ENCODE results near the gene AMER2. TPM values are rescaled to one million over a fixed set of nuclear protein-coding genes. Genes with fewer than 3 reads are reported as not detected.

The AMER2 gene
- total RNA-seq, 4 donors from 2014 or later, result 0.05 to 0.32 (median 0.13) TPM; not detected in 1

DNA sequence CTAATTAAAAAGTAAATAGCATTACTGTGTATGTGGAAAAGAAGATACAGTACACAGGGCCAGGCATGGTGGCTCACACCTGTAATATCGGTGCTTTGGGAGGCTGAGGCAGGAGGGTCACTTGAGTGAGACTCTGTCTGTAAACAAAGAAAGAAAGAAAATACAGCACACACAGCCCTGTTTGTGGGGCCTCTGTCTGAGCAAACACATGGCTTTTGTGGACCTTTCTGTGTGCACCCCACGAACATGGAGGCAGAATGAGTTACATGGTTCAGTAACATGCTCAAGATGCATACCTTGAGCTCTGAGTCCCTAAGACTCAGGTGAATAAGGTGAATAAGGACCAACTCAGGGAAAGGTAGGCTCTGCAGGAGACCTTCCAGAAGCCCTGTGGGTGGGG, 20.0 kb upstream of the AMER2 start:
- H3K4me3 ChIP-seq, result no peak overlapping the region
- WGBS, result 71% methylated on average over 2 of the region's 2 CpGs
- peaks cover 11% of the 10 kb centered on the region for H3K27me3 ChIP-seq
- H3K4me1 ChIP-seq, result no peaks in the 10 kb centered on the region
- no peak overlapping the region for H3K27ac ChIP-seq
- no peak for DNase-seq (ENCODE audit: low spot score in 2 of 2)
- H3K36me3 ChIP-seq, result no peaks in the 10 kb centered on the region
- H3K9me3 ChIP-seq, result no peaks in the 10 kb centered on the region
- TF ChIP-seq POLR2AphosphoS5 (IDR thresholded peaks at IDR 0.05) (no peak), POLR2A (IDR thresholded peaks at IDR 0.05) (no peak), EP300 (IDR thresholded peaks at IDR 0.05) (no peak)
- TF ChIP-seq, protein P1, sequence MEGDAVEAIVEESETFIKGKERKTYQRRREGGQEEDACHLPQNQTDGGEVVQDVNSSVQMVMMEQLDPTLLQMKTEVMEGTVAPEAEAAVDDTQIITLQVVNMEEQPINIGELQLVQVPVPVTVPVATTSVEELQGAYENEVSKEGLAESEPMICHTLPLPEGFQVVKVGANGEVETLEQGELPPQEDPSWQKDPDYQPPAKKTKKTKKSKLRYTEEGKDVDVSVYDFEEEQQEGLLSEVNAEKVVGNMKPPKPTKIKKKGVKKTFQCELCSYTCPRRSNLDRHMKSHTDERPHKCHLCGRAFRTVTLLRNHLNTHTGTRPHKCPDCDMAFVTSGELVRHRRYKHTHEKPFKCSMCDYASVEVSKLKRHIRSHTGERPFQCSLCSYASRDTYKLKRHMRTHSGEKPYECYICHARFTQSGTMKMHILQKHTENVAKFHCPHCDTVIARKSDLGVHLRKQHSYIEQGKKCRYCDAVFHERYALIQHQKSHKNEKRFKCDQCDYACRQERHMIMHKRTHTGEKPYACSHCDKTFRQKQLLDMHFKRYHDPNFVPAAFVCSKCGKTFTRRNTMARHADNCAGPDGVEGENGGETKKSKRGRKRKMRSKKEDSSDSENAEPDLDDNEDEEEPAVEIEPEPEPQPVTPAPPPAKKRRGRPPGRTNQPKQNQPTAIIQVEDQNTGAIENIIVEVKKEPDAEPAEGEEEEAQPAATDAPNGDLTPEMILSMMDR (IDR thresholded peaks at IDR 0.05), result no peak

DNA sequence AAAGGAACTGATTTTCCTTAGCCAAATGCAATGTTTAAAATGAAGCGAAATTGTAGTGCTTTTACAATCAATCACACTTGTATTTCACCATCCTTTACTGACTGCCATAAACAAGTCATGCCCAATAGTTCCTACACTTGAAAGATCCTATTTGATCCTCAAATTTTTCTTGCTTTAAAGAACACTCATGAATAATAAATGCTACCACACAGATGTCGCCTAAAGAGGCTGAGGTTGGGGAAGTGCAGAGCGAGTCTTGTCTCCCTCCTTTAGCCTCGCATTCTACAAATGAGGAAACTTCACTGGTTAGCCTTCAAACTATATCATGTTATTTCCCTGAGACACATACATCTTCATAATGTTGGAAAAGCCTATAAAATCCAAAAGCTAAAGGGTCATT, 18.7 kb upstream of the AMER2 start:
- 59% methylated on average over 4 of the region's 4 CpGs for WGBS
- DNase-seq (ENCODE audit: low spot score in 2 of 2), result no peak
- no peak overlapping the region for H3K27ac ChIP-seq
- H3K36me3 ChIP-seq, result no peaks in the 10 kb centered on the region
- TF ChIP-seq POLR2A (IDR thresholded peaks at IDR 0.05), result no peak
- TF ChIP-seq, protein P1 (IDR thresholded peaks at IDR 0.05), result no peak
- H3K4me3 ChIP-seq, result no peak overlapping the region
- no peaks in the 10 kb centered on the region for H3K9me3 ChIP-seq
- peaks cover 11% of the 10 kb centered on the region for H3K27me3 ChIP-seq
- H3K4me1 ChIP-seq, result no peaks in the 10 kb centered on the region

DNA sequence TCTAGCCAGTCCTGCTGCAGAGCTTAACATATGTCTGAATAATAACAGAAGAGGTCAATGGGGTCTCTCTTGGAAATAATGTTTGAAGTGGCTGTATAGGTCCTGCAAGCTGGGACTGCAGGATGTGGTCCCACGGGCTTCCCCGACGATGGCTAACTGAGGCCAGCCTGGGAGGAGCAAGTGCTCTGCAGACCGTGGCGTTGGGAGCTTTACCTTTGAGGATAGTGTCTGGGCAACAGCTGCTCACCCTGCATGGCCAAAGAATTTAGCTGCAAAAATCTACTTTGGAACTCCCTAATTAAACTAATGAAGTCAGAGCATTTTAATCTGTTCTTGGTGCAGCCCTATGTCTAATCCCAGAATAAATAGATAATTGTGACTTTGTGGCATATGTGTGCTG, 18.2 kb upstream of the AMER2 start:
- H3K27ac ChIP-seq, result no peak overlapping the region
- peaks cover 11% of the 10 kb centered on the region for H3K27me3 ChIP-seq
- WGBS, result 48% methylated on average over 5 of the region's 5 CpGs
- H3K4me3 ChIP-seq, result no peak overlapping the region
- H3K36me3 ChIP-seq, result no peaks in the 10 kb centered on the region
- H3K4me1 ChIP-seq, result no peaks in the 10 kb centered on the region
- TF ChIP-seq POLR2A (IDR thresholded peaks at IDR 0.05), result no peak
- TF ChIP-seq EP300 (IDR thresholded peaks at IDR 0.05), result no peak
- TF ChIP-seq POLR2AphosphoS5 (IDR thresholded peaks at IDR 0.05), result no peak
- TF ChIP-seq, protein P1 (IDR thresholded peaks at IDR 0.05), result no peak
- DNase-seq (ENCODE audit: low spot score in 2 of 2), result no peak
- H3K9me3 ChIP-seq, result no peaks in the 10 kb centered on the region

DNA sequence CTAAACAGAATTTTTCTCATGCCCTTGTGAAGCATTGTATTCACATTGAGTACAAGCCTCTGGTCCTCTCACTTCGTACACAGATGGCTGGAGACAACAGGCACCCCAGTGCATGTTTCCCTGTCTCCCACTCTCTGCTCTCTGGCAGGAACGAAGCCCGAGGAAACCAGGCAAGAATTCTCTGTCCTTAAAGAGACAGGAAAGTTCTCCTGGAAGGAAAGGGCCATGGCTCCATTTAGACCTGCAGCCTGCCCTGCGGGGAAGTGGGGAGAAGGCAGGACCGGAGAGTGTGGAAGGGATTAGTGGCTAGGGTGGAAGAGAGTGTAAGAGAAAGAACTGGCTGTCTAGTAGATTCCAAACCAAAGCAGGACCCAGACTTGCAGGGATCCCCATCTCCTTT, 15.5 kb upstream of the AMER2 start:
- Histone ChIP-seq H3K9me3 (no peaks in the 10 kb centered on the region), H3K27me3 (peaks cover 15% of the 10 kb centered on the region), H3K36me3 (no peaks in the 10 kb centered on the region), H3K4me3 (no peak overlapping the region), H3K4me1 (no peaks in the 10 kb centered on the region), H3K27ac (no peak overlapping the region)
- 75% methylated on average over 5 of the region's 5 CpGs for whole genome bisulfite sequencing
- no peak for DNase-seq (ENCODE audit: low spot score in 2 of 2)
- TF ChIP-seq EP300 (IDR thresholded peaks at IDR 0.05) (no peak), POLR2AphosphoS5 (IDR thresholded peaks at IDR 0.05) (no peak), POLR2A (IDR thresholded peaks at IDR 0.05) (no peak)
- TF ChIP-seq, protein P1 (IDR thresholded peaks at IDR 0.05), result no peak

DNA sequence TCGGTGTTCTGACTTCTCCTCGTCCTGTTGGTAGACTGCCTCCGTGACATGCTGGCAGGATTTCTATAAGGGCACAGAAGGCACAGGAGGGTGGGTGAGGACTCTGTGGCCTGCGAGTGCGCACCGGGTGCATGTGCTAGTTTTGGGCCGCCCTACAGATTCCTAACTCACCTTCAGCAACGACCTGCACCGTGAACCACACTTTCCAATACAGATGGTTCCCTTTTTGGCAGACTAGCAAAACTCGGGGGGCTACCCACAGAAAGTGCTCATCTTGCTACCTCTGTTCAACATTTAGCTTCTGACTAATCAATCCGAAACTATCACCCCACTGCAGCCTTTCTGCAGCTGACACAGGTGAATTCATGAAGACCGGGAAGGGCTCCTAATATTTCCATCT, 14.1 kb upstream of the AMER2 start:
- DNase-seq (ENCODE audit: low spot score in 2 of 2), result no peak
- 89% methylated on average over 12 of the region's 12 CpGs for WGBS
- H3K9me3 ChIP-seq, result no peaks in the 10 kb centered on the region
- no peak overlapping the region for H3K4me3 ChIP-seq
- TF ChIP-seq POLR2A (IDR thresholded peaks at IDR 0.05) (no peak), POLR2AphosphoS5 (IDR thresholded peaks at IDR 0.05) (no peak), EP300 (IDR thresholded peaks at IDR 0.05) (no peak)
- TF ChIP-seq, protein P1 (IDR thresholded peaks at IDR 0.05), result no peak
- H3K4me1 ChIP-seq, result no peaks in the 10 kb centered on the region
- no peaks in the 10 kb centered on the region for H3K36me3 ChIP-seq
- peaks cover 8% of the 10 kb centered on the region for H3K27me3 ChIP-seq
- no peak overlapping the region for H3K27ac ChIP-seq
